ENCODE results near the gene HABP4.

DNA sequence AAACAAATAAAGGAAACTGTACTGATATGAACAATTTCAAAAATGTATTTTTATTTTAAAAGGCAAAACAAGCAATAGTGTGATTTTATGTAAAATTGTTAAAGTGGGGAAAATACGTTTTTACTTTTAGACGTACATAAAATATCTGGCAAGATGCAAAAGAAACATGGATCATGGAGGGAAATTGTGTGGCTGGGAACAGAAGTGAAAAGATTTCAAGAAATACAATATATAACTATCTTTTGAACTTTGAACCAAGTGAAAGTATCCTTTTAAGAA lies 30.3 kb upstream of the HABP4 start:
- TF ChIP-seq, protein P1, sequence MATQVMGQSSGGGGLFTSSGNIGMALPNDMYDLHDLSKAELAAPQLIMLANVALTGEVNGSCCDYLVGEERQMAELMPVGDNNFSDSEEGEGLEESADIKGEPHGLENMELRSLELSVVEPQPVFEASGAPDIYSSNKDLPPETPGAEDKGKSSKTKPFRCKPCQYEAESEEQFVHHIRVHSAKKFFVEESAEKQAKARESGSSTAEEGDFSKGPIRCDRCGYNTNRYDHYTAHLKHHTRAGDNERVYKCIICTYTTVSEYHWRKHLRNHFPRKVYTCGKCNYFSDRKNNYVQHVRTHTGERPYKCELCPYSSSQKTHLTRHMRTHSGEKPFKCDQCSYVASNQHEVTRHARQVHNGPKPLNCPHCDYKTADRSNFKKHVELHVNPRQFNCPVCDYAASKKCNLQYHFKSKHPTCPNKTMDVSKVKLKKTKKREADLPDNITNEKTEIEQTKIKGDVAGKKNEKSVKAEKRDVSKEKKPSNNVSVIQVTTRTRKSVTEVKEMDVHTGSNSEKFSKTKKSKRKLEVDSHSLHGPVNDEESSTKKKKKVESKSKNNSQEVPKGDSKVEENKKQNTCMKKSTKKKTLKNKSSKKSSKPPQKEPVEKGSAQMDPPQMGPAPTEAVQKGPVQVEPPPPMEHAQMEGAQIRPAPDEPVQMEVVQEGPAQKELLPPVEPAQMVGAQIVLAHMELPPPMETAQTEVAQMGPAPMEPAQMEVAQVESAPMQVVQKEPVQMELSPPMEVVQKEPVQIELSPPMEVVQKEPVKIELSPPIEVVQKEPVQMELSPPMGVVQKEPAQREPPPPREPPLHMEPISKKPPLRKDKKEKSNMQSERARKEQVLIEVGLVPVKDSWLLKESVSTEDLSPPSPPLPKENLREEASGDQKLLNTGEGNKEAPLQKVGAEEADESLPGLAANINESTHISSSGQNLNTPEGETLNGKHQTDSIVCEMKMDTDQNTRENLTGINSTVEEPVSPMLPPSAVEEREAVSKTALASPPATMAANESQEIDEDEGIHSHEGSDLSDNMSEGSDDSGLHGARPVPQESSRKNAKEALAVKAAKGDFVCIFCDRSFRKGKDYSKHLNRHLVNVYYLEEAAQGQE (IDR thresholded peaks at IDR 0.05; ENCODE audit: insufficient read depth in 1 of 2, low read depth in 2 of 2, low read length in 2 of 2): no peak
- TF ChIP-seq POLR2AphosphoS5 (IDR thresholded peaks at IDR 0.05; ENCODE audit: low read depth, low read length): no peak
- no peak for TF ChIP-seq SIN3A (IDR thresholded peaks at IDR 0.05; ENCODE audit: borderline replicate concordance, insufficient read depth, low read length)
- no peak for TF ChIP-seq TAF1 (IDR thresholded peaks at IDR 0.05; ENCODE audit: borderline replicate concordance, insufficient read depth, low read length)
- TF ChIP-seq FOXP2 (optimal IDR thresholded peaks at IDR 0.05; ENCODE audit: borderline replicate concordance, extremely low read depth, extremely low read length, insufficient read depth): no peak

Measured in PFSK-1 (cell line).